Body of pancreas (tissue), 4 donors: ENCODE measurements around the gene WHRN. TPM values are rescaled to one million over a fixed set of nuclear protein-coding genes. Genes with fewer than 3 reads are reported as not detected.
A peak's percentile ranks its signal among the peaks of the same experiment; 100 is the strongest.

Experiments
- ATAC-seq: fragments of 150-250 bp; one replicate; pipeline ENCODE4 v1.9.1; 2016
- DNase-seq, 4 donors: peaks; one replicate each; pipeline ENCODE4 v3.0.0-alpha.2; 2019
- H3K27ac ChIP-seq, 4 donors: fragments of 200-600 bp; sonication (generic); 1 replicate in 3 of 4; 2 replicates in 1 of 4; pipeline versions ENCODE4 v1.5.1 to v1.6.1; 2016 to 2019; ENCODE audit warnings: mild to moderate bottlenecking in 1 of 4, mixed read lengths in 1 of 4, moderate library complexity in 1 of 4
- H3K27me3 ChIP-seq, 2 donors: fragments of 200-600 bp; sonication (generic); one replicate each; pipeline ENCODE4 v1.6.0; 2016; ENCODE audit warnings: mild to moderate bottlenecking in 1 of 2
- H3K36me3 ChIP-seq, 2 donors: fragments of 200-600 bp; sonication (generic); replicated peaks in 1 of 2; 2 replicates each; pipeline ENCODE4 v1.5.1; 2016; ENCODE audit warnings: low read depth in 2 of 2; ENCODE audit not compliant: insufficient read depth in 1 of 2
- H3K4me1 ChIP-seq: fragments of 200-600 bp; sonication (generic); one replicate; pipeline ENCODE4 v1.6.0; 2016
- H3K4me3 ChIP-seq, 2 donors: fragments of 200-600 bp; sonication (generic); 1 replicate in 1 of 2; 2 replicates in 1 of 2; pipeline ENCODE4 v1.5.1; 2016 to 2019
- H3K9me3 ChIP-seq, 3 donors: fragments of 200-600 bp; sonication (generic); 1 replicate in 2 of 3; 2 replicates in 1 of 3; pipeline ENCODE4 v1.5.1; 2016
- CTCF ChIP-seq, 7 experiments: fragments of 450-650 bp in 4 of 7; fragments of 200-600 bp in 3 of 7; sonication (generic) in 3 of 7; IDR thresholded peaks; one replicate each; pipeline ENCODE4 v1.5.1; 2016 to 2019; ENCODE audit warnings: antibody characterized with exemption in 7 of 7
- POLR2A ChIP-seq, 3 donors: fragments of 450-650 bp; IDR thresholded peaks; one replicate each; pipeline ENCODE4 v1.6.1; 2016; ENCODE audit warnings: antibody characterized with exemption in 3 of 3, mild to moderate bottlenecking in 2 of 3
- WGBS, 2 donors: methylation state at CpG; one replicate each; pipeline ENCODE4 v1.1.5; 2017; 5-methylcytosine and 5-hydroxymethylcytosine counted together
- intact Hi-C: fragments of 100-400 bp; cut with DNase I; formaldehyde crosslinking; loops from one replicate; pipeline ENCODE4 v1.15.1; 2023
- total RNA-seq, 2 donors: library from RNA; depleted of rRNA; stranded (reverse); fragments of >200 nt; gene quantifications; one replicate each; pipeline ENCODE4 v1.1.0, GENCODE V29; 2016

WHRN gene
- total RNA-seq, 2 donors from 2014 or later, result 13.5 to 15.6 TPM

- Histone ChIP-seq H3K27me3 (no peaks in the 10 kb centered on the region), H3K36me3 (no peaks in the 10 kb centered on the region), H3K4me3 (no peak overlapping the region), H3K9me3 (no peaks in the 10 kb centered on the region), H3K27ac (no peak overlapping the region), H3K4me1 (peaks cover 30% of the 10 kb centered on the region)
- DNase-seq (no peak), ATAC-seq (no peak)
- intact Hi-C loops, result no loop called here
- TF ChIP-seq CTCF (IDR thresholded peaks at IDR 0.05) (no peak), POLR2A (IDR thresholded peaks at IDR 0.05) (no peak)
- 74 to 79% methylated on average over 7 of the region's 7 CpGs for WGBS, 2 donors
These were observed 115.5 kb downstream of the WHRN start for GRCh38 chr9:114389612-114390368.

DNA sequence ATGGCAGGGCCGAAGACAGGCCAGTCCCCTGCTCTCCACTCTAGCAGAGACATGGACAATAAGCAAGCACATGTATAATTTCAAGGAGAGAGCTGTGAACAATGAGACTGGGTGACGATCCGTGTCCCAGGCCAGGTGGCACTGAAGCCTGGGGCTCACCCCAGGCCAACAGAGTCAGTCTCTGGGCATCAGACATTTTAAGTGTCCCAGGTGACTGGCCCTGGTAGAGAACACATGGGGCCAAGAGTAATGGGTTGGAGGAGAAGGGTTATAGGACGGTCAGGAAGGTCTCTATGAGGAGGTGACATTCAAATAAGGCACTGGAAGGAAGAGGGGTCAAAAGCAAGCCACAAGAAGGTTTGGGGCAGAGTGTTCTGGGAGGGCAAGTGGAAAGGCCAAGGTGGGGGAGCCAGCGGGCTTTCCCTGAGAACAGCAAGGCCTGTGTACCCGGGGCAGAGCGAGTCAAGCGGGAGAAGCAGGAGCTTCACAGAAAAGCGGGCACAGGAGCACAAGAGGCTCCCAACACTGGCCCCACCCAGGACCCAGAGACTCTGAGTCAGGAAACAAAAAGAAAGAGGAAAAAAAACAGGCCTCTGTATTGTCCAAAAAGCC is 116.4 kb downstream of the WHRN start:
- ATAC-seq (no peak), DNase-seq (no peak)
- 78 to 85% methylated on average over 8 to 9 of the region's 9 CpGs for WGBS, 2 donors
- Histone ChIP-seq H3K27me3 (no peaks in the 10 kb centered on the region), H3K36me3 (no peaks in the 10 kb centered on the region), H3K4me3 (no peak overlapping the region), H3K4me1 (peaks cover 26% of the 10 kb centered on the region), H3K27ac (no peak overlapping the region), H3K9me3 (no peaks in the 10 kb centered on the region)
- no peak for TF ChIP-seq CTCF (IDR thresholded peaks at IDR 0.05)
- TF ChIP-seq POLR2A (IDR thresholded peaks at IDR 0.05), result no peak
- intact Hi-C loops, result no loop called here

- Histone ChIP-seq H3K4me1 (peaks cover 22% of the 10 kb centered on the region), H3K27ac (peak overlapping the region in 3 of 4 donors; percentile 50 to 77 (median 58)), H3K4me3 (no peak overlapping the region), H3K27me3 (no peaks in the 10 kb centered on the region), H3K9me3 (no peaks in the 10 kb centered on the region), H3K36me3 (no peaks in the 10 kb centered on the region)
- ATAC-seq (no peak), DNase-seq (no peak)
- 80 to 84% methylated on average over 9 of the region's 9 CpGs for WGBS, 2 donors
- intact Hi-C loops, result no loop called here
- no peak for TF ChIP-seq POLR2A (IDR thresholded peaks at IDR 0.05)
- TF ChIP-seq CTCF (IDR thresholded peaks at IDR 0.05), result no peak
These were observed 117.0 kb downstream of the WHRN start for GRCh38 chr9:114388357-114388682.

GRCh38 chr9:114387680-114388356 is 117.5 kb downstream of the WHRN start, which contains the start of gene AKNA:
Gene AKNA (minus strand): TSS chr9:114387982. CDS start chr9:114381333, 6,649 bp downstream.
- Histone ChIP-seq H3K27ac (peak within 1 kb of the TSS; percentile 46 to 77 (median 54)), H3K27me3 (no peaks in the 10 kb centered on the region), H3K4me1 (peaks cover 17% of the 10 kb centered on the region), H3K36me3 (no peaks in the 10 kb centered on the region), H3K9me3 (no peaks in the 10 kb centered on the region), H3K4me3 (no peak within 1 kb of the TSS)
- ATAC-seq (peak; percentile 28), DNase-seq (peak; percentile 31 to 70 (median 48))
- intact Hi-C loops, result no loop called here
- TF ChIP-seq POLR2A (IDR thresholded peaks at IDR 0.05) (peak in 2 of 3 donors; percentile 60 to 81), CTCF (IDR thresholded peaks at IDR 0.05) (no peak)
- WGBS, 2 donors, result 49 to 71% methylated on average over 17 to 23 of the region's 25 CpGs
